Fibroblast of lung (primary cell): ENCODE results near the gene PRKCH. TPM values are rescaled to one million over a fixed set of nuclear protein-coding genes. Genes with fewer than 3 reads are reported as not detected.

Experiments
- DNase-seq, 2 donors: peaks; one replicate each; pipeline versions ENCODE4 v3.0.0 to v3.0.0-alpha.2; 2010; ENCODE audit warnings: low read depth in 2 of 2
- H2AFZ ChIP-seq: 2 replicates; pipeline ENCODE4 v1.5.1; 2012; ENCODE audit warnings: low read length, control low read depth, inconsistent platforms
- H3K27ac ChIP-seq: 2 replicates; pipeline ENCODE4 v1.5.1; 2011; ENCODE audit warnings: low read length, control low read depth; ENCODE audit not compliant: insufficient read depth
- H3K27me3 ChIP-seq: 2 replicates; pipeline ENCODE4 v1.5.1; 2011; ENCODE audit warnings: mild to moderate bottlenecking, low read length; ENCODE audit not compliant: control insufficient read depth, insufficient read depth
- H3K36me3 ChIP-seq: 2 replicates; pipeline ENCODE4 v1.5.1; 2011; ENCODE audit warnings: low read length; ENCODE audit not compliant: control insufficient read depth, insufficient read depth
- H3K4me1 ChIP-seq: 2 replicates; pipeline ENCODE4 v1.5.1; 2011; ENCODE audit warnings: low read length; ENCODE audit not compliant: control insufficient read depth, insufficient read depth; ENCODE audit errors: extremely low read depth
- H3K4me2 ChIP-seq: 2 replicates; pipeline ENCODE4 v1.5.1; 2011; ENCODE audit warnings: low read length, control low read depth; ENCODE audit not compliant: insufficient read depth; ENCODE audit errors: extremely low read depth
- H3K4me3 ChIP-seq, 4 experiments: fragments of 200-600 bp in 1 of 4; sonication (generic) in 1 of 4; replicated peaks in 1 of 4; 2 replicates each; pipeline ENCODE4 v1.5.1; 2011 to 2016; ENCODE audit warnings: low read length in 4 of 4, low read depth in 3 of 4, mild to moderate bottlenecking in 3 of 4, control low read depth in 2 of 4, inconsistent platforms in 1 of 4, mixed read lengths in 1 of 4; ENCODE audit not compliant: insufficient read depth in 1 of 4; ENCODE audit errors: control extremely low read depth in 1 of 4
- H3K79me2 ChIP-seq: 2 replicates; pipeline ENCODE4 v1.5.1; 2012; ENCODE audit warnings: mild to moderate bottlenecking, low read length, inconsistent platforms; ENCODE audit not compliant: control insufficient read depth, insufficient read depth
- H3K9ac ChIP-seq: 2 replicates; pipeline ENCODE4 v1.5.1; 2011; ENCODE audit warnings: mild to moderate bottlenecking, low read length, control low read depth; ENCODE audit not compliant: insufficient read depth
- H3K9me3 ChIP-seq: 2 replicates; pipeline ENCODE4 v1.5.1; 2012; ENCODE audit warnings: low read depth, low read length; ENCODE audit not compliant: control insufficient read depth, insufficient read depth
- H4K20me1 ChIP-seq: 2 replicates; pipeline ENCODE4 v1.5.1; 2011; ENCODE audit warnings: low read length; ENCODE audit not compliant: control insufficient read depth, insufficient read depth; ENCODE audit errors: extremely low read depth
- EZH2 ChIP-seq: IDR thresholded peaks from 2 replicates; pipeline ENCODE4 v1.5.1; 2012; ENCODE audit warnings: low read length, control low read depth, mild to moderate bottlenecking; ENCODE audit errors: missing control alignments
- polyA plus RNA-seq, 2 donors: library from polyadenylated mRNA; depleted of rRNA in 1 of 2; stranded (reverse) in 1 of 2; unstranded in 1 of 2; fragments of >200 nt; gene quantifications; 2 replicates each; pipeline ENCODE4 v1.2.1, GENCODE V29; 2011 to 2012; ENCODE audit warnings: missing spikeins in 1 of 2
- total RNA-seq: library from RNA; depleted of rRNA; stranded (reverse); fragments of >200 nt; gene quantifications from 2 replicates; pipeline ENCODE4 v1.2.1, GENCODE V29; 2014
- TF ChIP-seq, protein P1 (sequence below), 2 donors: IDR thresholded peaks in 1 of 2; conservative IDR thresholded peaks in 1 of 2; 1 replicate in 1 of 2; 2 replicates in 1 of 2; pipeline ENCODE4 v1.5.1; 2011 to 2012; ENCODE audit warnings: low read length in 2 of 2, control low read depth in 1 of 2, inconsistent platforms in 1 of 2, low read depth in 1 of 2, mild to moderate bottlenecking in 1 of 2

The PRKCH gene
- total and polyA plus RNA-seq, 2 donors (not counting 1 experiment from before 2014, with no cell fraction given): 2.9 to 5.4 TPM

GRCh38 chr14:61544448-61545330 is 223.3 kb downstream of the PRKCH start:
- TF ChIP-seq EZH2: no peak
- TF ChIP-seq, protein P1, sequence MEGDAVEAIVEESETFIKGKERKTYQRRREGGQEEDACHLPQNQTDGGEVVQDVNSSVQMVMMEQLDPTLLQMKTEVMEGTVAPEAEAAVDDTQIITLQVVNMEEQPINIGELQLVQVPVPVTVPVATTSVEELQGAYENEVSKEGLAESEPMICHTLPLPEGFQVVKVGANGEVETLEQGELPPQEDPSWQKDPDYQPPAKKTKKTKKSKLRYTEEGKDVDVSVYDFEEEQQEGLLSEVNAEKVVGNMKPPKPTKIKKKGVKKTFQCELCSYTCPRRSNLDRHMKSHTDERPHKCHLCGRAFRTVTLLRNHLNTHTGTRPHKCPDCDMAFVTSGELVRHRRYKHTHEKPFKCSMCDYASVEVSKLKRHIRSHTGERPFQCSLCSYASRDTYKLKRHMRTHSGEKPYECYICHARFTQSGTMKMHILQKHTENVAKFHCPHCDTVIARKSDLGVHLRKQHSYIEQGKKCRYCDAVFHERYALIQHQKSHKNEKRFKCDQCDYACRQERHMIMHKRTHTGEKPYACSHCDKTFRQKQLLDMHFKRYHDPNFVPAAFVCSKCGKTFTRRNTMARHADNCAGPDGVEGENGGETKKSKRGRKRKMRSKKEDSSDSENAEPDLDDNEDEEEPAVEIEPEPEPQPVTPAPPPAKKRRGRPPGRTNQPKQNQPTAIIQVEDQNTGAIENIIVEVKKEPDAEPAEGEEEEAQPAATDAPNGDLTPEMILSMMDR (conservative IDR thresholded peaks at IDR 0.05 in 1 of 2, IDR thresholded peaks at IDR 0.05 in 1 of 2; ENCODE audit: low read depth in 1 of 2, low read length in 2 of 2): no peak
- no peak overlapping the region for H3K4me2 ChIP-seq
- H2AFZ ChIP-seq: no peak overlapping the region
- no peaks in the 10 kb centered on the region for H3K9me3 ChIP-seq
- no peak overlapping the region for H3K27ac ChIP-seq
- no peak overlapping the region for H3K9ac ChIP-seq
- H3K27me3 ChIP-seq: no peaks in the 10 kb centered on the region
- no peak for DNase-seq
- H4K20me1 ChIP-seq: no peaks in the 10 kb centered on the region
- peaks cover 17% of the 10 kb centered on the region for H3K4me1 ChIP-seq
- no peaks in the 10 kb centered on the region for H3K79me2 ChIP-seq
- H3K36me3 ChIP-seq: no peaks in the 10 kb centered on the region
- H3K4me3 ChIP-seq: no peak overlapping the region

- no peaks in the 10 kb centered on the region for H3K27me3 ChIP-seq
- DNase-seq: no peak
- H3K4me2 ChIP-seq: no peak overlapping the region
- no peaks in the 10 kb centered on the region for H3K36me3 ChIP-seq
- H3K4me1 ChIP-seq: peaks cover 17% of the 10 kb centered on the region
- no peaks in the 10 kb centered on the region for H4K20me1 ChIP-seq
- H2AFZ ChIP-seq: no peak overlapping the region
- no peaks in the 10 kb centered on the region for H3K79me2 ChIP-seq
- H3K27ac ChIP-seq: no peak overlapping the region
- TF ChIP-seq EZH2: no peak
- TF ChIP-seq, protein P1 (conservative IDR thresholded peaks at IDR 0.05 in 1 of 2, IDR thresholded peaks at IDR 0.05 in 1 of 2; ENCODE audit: low read depth in 1 of 2, low read length in 2 of 2): no peak
- H3K4me3 ChIP-seq: no peak overlapping the region
- H3K9me3 ChIP-seq: no peaks in the 10 kb centered on the region
- H3K9ac ChIP-seq: no peak overlapping the region
These were observed 224.5 kb downstream of the PRKCH start for GRCh38 chr14:61545726-61546455.
